RWPE1 (cell line): Measurements from ENCODE around the gene DLGAP4.

Experiments used
- CTCF ChIA-PET: fragments of 350-600 bp; sonication (Branson Sonifier 250); formaldehyde crosslinking; extraction: SDS; loops from one replicate; lab custom pipeline; 2021; lab: Yijun Ruan, JAX
- POLR2A ChIA-PET: fragments of 400-600 bp; formaldehyde crosslinking; extraction: SDS; loops from one replicate; lab custom pipeline; 2020; ENCODE audit warnings: antibody characterized with exemption; ENCODE audit not compliant: low non-redundant PET; lab: Yijun Ruan, JAX
- DNase-seq: peaks from one replicate; pipeline ENCODE4 v3.0.0; 2012; ENCODE audit warnings: low spot score
- H3K27ac ChIP-seq: fragments of 450-650 bp; 2 replicates; pipeline ENCODE4 v1.5.1; 2017
- TF ChIP-seq, protein P1 (sequence below): fragments of 450-650 bp; conservative IDR thresholded peaks from 2 replicates; pipeline ENCODE4 v1.5.1; 2017; ENCODE audit warnings: low read depth, mild to moderate bottlenecking

The DLGAP4 gene

DNA sequence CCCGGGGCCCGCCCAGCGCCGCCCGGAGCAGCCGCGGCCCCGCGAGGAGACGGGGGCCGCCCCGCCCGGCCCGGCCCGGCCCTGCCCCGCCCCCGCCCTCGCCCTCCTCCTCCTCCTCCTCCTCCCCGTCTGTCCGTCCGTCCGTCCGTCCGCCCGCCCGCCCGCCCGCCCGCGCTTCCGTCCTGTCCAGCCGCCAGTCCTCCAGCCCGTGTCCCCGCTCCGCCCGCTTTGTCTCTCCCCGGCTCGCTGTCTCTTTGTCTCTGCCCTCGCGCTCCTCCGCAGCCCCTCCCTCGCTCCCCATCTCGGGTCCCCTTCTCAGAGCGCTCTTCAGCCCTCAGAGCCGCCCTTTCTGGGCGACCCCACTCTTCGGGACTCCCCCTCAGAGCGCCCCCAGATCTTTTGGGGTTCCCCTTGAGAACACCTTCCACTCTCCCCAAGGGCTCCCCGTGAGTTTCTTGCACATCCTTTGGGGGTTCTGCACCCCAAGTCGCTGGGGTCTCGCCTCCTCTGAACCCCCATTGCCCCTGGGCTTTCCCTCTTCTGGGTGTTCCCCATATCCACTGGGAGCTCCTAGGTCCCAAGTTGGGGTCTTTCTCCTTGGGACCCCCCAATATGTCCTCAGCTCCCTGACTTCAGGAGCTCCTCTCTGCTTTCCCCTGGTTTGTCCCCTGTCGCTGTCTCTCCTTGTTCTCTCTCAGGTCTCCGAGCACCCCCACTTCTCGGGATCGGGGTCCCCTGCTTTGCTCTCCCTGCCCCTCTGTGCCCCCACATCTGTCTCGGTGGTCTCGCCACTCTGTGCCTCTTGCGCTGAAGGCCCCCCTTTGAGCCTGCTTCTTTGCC is 155.7 kb downstream of the DLGAP4 start:
- peak overlapping the region; percentile 91 for H3K27ac ChIP-seq
- CTCF ChIA-PET, result interaction anchor here (0.5 to 1.2 kb wide), 7 partner anchors 9 to 422 kb away, joined by 3 to 7 read pairs (median 3); no protein-coding TSS in a partner anchor
- POLR2A ChIA-PET, result interaction anchor here (0.6 kb wide), 1 partner anchor 48 kb away, joined by 3 read pairs; no protein-coding TSS in a partner anchor
- peak; percentile 55 for DNase-seq
- TF ChIP-seq, protein P1, sequence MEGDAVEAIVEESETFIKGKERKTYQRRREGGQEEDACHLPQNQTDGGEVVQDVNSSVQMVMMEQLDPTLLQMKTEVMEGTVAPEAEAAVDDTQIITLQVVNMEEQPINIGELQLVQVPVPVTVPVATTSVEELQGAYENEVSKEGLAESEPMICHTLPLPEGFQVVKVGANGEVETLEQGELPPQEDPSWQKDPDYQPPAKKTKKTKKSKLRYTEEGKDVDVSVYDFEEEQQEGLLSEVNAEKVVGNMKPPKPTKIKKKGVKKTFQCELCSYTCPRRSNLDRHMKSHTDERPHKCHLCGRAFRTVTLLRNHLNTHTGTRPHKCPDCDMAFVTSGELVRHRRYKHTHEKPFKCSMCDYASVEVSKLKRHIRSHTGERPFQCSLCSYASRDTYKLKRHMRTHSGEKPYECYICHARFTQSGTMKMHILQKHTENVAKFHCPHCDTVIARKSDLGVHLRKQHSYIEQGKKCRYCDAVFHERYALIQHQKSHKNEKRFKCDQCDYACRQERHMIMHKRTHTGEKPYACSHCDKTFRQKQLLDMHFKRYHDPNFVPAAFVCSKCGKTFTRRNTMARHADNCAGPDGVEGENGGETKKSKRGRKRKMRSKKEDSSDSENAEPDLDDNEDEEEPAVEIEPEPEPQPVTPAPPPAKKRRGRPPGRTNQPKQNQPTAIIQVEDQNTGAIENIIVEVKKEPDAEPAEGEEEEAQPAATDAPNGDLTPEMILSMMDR, result no peak

DNA sequence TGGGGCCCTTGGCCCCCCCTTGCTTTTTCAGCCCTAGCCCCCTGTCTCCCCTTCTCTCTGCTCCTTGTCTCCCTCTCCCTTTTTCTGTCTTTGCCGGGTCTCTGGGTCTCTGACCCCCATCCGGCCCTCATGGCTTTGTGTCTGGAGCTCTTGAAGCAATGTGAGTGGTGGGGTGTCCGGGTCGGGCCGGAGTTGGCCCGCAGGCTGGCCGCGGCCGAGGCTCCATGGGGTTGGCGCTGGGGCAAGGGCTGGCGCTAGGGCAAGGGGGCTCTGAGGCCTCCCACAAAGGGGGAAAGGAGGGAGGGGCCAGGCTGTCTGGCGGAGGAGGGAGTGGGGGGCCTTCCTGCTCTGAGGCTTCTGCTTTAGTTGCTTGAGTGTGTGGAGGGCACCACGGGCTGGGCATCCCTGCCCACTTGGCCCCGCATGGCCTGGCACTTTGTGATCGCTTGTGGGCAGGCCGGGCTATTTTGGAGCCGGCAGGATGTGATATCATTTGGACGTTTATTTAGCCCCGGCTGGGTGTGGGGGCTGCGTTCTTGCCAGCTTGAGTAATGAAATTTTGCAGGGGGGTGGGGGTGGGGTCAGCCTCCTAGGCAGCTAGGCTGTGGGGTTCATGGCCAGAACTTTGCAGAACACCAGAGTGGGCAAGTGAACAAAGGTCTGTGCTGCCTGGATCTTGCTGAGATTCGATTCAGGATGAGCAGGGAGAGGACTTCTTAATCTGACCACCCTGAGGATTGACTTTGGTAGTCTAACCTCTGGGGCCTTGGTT is 156.5 kb downstream of the DLGAP4 start:
- POLR2A ChIA-PET, result interaction anchor here (0.6 kb wide), 1 partner anchor 24 kb away, joined by 9 read pairs; no protein-coding TSS in a partner anchor
- TF ChIP-seq, protein P1, result no peak
- CTCF ChIA-PET, result interaction anchor here (0.5 to 1.2 kb wide), 6 partner anchors 9 to 263 kb away, joined by 3 to 7 read pairs (median 4); no protein-coding TSS in a partner anchor
- H3K27ac ChIP-seq, result peak overlapping the region; percentile 91
- DNase-seq, result peak; percentile 51

DNA sequence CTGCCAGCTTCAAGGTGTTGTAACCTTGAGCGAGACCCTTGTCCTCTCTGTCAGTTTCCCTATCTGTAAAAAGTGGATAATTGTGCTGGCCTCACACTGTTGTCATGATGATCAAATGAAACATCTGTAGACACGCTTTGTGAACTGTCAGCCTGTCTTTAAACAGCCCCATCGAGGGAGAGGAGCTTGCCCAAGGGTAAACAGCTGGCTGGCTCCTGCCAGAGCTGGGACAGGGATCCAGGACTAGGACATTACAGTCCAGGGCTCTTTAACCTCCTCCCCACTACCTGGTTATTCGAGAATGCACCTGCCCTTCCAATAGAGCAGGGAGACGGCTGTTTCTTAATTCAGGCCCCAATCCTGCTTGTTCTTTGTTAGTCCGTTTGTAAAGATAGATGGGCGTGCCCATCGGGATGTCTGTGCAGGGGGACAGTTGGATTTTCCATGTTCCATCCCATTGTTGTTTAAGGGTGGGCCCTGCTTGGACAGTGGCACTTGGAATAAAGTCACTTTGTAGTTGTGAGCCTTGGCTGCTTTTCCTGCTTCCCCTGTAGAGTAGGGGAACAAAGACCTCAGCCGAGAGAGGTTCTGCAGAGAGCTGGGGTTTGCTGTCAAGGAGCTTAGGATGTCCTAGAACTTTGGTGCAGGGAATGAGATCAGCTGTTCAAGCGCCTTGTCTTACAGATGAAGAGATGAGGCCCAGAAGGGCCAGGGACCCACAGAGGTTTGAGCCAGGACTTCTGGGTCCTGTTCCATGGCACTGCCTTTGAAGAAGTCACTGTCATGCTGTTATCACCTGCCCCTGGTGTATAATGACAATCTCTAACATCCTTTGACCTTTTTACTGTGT is 157.3 kb downstream of the DLGAP4 start:
- POLR2A ChIA-PET, result no interaction called here
- peak overlapping the region; percentile 91 for H3K27ac ChIP-seq
- CTCF ChIA-PET, result interaction anchor here (0.6 to 1.2 kb wide), 3 partner anchors 12 to 264 kb away, joined by 3 to 7 read pairs (median 3); no protein-coding TSS in a partner anchor
- DNase-seq, result no peak
- TF ChIP-seq, protein P1, result no peak

DNA sequence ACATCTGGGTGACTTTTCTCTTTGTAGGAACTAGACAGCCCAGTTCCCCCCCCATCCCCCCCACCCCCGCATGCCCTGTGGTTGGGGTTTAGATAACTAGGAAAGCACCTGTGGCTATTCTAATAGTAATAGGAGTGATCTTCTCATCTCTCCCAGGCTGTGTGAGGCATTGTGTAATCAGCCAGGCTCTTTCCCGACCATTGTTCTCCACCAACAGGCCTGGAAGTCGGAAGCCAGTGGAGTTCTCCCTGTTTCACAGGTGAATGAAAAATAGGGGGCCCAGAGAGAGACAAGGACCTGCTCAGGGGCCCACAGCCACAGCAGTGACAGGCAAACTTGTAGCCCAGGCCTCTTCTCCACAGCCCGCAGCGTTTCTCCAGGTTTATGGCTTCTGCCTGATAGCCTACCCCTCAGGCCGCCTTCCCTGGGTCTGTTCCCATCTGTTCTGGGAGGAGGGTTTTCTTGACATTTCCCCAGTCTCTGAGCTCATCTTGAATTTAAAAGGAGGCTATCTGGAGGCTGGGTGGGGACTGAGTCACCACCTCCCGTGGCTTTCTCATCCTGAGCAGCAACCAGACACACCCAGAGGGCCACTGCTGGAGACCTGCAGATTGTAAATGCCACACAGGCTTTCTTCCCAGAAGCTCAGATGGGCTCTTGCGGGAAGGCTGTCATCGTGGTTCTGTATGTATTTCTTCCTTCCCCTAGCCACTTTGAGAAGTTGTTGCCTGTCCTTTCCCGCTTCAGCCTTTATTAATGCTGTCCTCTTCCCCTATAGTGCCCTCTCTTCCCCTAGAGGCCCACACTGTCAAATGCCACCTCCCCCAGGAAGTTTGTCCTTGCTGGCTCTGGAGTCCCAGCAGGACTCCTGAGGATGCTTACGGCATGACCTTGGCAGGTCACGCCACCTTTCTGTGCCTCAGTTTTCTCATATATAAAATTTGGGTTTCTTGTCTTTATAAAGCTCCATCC is 159.3 kb downstream of the DLGAP4 start:
- TF ChIP-seq, protein P1, result no peak
- CTCF ChIA-PET, result interaction anchor here (0.6 to 1.2 kb wide), 5 partner anchors 21 to 612 kb away, joined by 3 to 4 read pairs (median 3); no protein-coding TSS in a partner anchor
- POLR2A ChIA-PET, result interaction anchor here (0.7 kb wide), 2 partner anchors 56 to 57 kb away, joined by 3 read pairs; no protein-coding TSS in a partner anchor
- DNase-seq, result peak; percentile 88
- H3K27ac ChIP-seq, result peak overlapping the region; percentile 91

DNA sequence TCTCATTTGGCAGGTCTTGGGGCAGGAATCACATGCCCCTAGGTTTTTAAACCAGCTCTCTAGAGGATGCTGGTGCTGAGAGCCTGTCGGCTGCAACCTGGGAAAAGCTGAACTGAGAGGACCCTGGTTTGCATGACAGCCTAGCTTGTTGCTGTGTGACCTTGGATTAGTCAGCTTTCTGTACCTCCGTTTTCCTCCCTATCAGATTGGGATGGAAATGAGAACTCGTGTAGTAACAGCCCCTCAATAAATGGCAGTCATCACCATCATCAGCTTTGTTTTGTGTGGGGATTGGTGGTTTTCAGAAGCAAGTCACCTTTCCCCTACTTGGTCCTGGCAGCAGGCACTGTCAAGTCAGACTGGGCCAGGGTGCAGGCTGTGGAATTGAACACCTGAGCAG is 159.9 kb downstream of the DLGAP4 start:
- peak overlapping the region; percentile 91 for H3K27ac ChIP-seq

More for the DNA sequence above, 159.9 kb downstream of the DLGAP4 start:
- DNase-seq, result no peak
- ChIA-PET POLR2A (interaction anchor here (0.7 kb wide), 2 partner anchors 56 to 58 kb away, joined by 3 read pairs; no protein-coding TSS in a partner anchor), CTCF (interaction anchor here (0.6 to 1.2 kb wide), 4 partner anchors 22 to 475 kb away, joined by 3 read pairs; no protein-coding TSS in a partner anchor)
- TF ChIP-seq, protein P1, result no peak
